Testis (tissue), 2 donors: ENCODE measurements around the gene ELMO1.

Experiments
- POLR2A ChIP-seq: fragments of 450-650 bp; IDR thresholded peaks from one replicate; pipeline ENCODE4 v1.6.1; 2017; ENCODE audit warnings: antibody characterized with exemption, mild to moderate bottlenecking, moderate library complexity
- TF ChIP-seq, protein P1 (sequence below), 3 experiments: fragments of 450-650 bp in 2 of 3; fragments of 200-600 bp in 1 of 3; sonication (generic) in 1 of 3; IDR thresholded peaks; one replicate each; pipeline ENCODE4 v1.5.1; 2016 to 2019; ENCODE audit warnings: antibody characterized with exemption in 3 of 3, mild to moderate bottlenecking in 2 of 3, moderate library complexity in 1 of 3

DNA sequence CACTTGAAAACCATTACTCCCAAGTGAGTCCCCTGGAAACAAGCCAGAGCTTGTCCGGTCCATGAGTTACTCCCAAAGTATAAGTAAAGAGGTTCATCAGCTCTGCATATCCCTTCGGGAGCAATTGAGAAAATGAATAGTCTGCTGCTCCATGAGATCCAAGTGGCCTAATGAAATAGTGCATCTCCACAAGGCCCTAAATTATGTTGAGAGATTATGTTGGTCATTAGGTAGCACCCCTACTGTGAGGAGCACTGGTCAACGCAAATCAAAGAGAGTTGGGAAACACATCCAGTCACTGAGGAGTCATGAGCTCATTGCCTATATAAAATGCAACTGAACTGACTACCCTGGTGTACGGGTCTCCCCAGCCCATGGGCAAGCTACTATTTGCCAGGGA lies 518.9 kb downstream of the ELMO1 start:
- TF ChIP-seq, protein P1, sequence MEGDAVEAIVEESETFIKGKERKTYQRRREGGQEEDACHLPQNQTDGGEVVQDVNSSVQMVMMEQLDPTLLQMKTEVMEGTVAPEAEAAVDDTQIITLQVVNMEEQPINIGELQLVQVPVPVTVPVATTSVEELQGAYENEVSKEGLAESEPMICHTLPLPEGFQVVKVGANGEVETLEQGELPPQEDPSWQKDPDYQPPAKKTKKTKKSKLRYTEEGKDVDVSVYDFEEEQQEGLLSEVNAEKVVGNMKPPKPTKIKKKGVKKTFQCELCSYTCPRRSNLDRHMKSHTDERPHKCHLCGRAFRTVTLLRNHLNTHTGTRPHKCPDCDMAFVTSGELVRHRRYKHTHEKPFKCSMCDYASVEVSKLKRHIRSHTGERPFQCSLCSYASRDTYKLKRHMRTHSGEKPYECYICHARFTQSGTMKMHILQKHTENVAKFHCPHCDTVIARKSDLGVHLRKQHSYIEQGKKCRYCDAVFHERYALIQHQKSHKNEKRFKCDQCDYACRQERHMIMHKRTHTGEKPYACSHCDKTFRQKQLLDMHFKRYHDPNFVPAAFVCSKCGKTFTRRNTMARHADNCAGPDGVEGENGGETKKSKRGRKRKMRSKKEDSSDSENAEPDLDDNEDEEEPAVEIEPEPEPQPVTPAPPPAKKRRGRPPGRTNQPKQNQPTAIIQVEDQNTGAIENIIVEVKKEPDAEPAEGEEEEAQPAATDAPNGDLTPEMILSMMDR (IDR thresholded peaks at IDR 0.05), result no peak
- TF ChIP-seq POLR2A, result no peak
